Glutamatergic neuron (in vitro differentiated cells): ENCODE results near the gene AP5S1. TPM values are rescaled to one million over a fixed set of nuclear protein-coding genes. Genes with fewer than 3 reads are reported as not detected.

ENCODE experiments used
- DNase-seq: peaks from one replicate; pipeline ENCODE4 v3.0.0; 2022
- H3K27ac Mint-ChIP-seq: one replicate; pipeline ENCODE4 v1.8.0; 2020; ENCODE audit warnings: mild to moderate bottlenecking, mixed read lengths, inconsistent platforms; ENCODE audit not compliant: unreplicated experiment
- H3K27me3 Mint-ChIP-seq: one replicate; pipeline ENCODE4 v1.8.0; 2020; ENCODE audit warnings: mild to moderate bottlenecking, moderate library complexity, mixed read lengths, inconsistent platforms; ENCODE audit not compliant: unreplicated experiment
- H3K36me3 Mint-ChIP-seq: one replicate; pipeline ENCODE4 v1.8.0; 2020; ENCODE audit warnings: mild to moderate bottlenecking, mixed read lengths, inconsistent platforms; ENCODE audit not compliant: unreplicated experiment
- H3K4me1 Mint-ChIP-seq: one replicate; pipeline ENCODE4 v1.8.0; 2020; ENCODE audit warnings: mild to moderate bottlenecking, low read depth, mixed read lengths, inconsistent platforms; ENCODE audit not compliant: unreplicated experiment
- H3K4me3 Mint-ChIP-seq: one replicate; pipeline ENCODE4 v1.8.0; 2020; ENCODE audit warnings: mild to moderate bottlenecking, mixed read lengths, inconsistent platforms; ENCODE audit not compliant: unreplicated experiment
- H3K9me3 Mint-ChIP-seq: one replicate; pipeline ENCODE4 v1.8.0; 2020; ENCODE audit warnings: mild to moderate bottlenecking, moderate library complexity, mixed read lengths, inconsistent platforms; ENCODE audit not compliant: unreplicated experiment
- CTCF ChIP-seq: fragments of 200-600 bp; sonication (generic); IDR thresholded peaks from one replicate; pipeline ENCODE4 v1.5.0; 2021; ENCODE audit not compliant: partially characterized antibody, unreplicated experiment
- total RNA-seq: library from RNA; stranded (reverse); fragmentation: NEBNext Ultra II Directional; extraction: Animal tissue kit (Norgen Biotek cat#: 25700); gene quantifications from one replicate; pipeline ENCODE4 v1.2.1, GENCODE V29; 2021; ENCODE audit not compliant: unreplicated experiment

The AP5S1 gene
- total RNA-seq, 1 donor from 2014 or later, result 8.1 TPM

- Mint-ChIP-seq H3K27me3 (peaks cover 5% of the 10 kb centered on the region), H3K36me3 (no peaks in the 10 kb centered on the region), H3K9me3 (peaks cover 4% of the 10 kb centered on the region), H3K4me1 (peaks cover 18% of the 10 kb centered on the region), H3K4me3 (peak overlapping the region; percentile 89), H3K27ac (no peak overlapping the region)
- no peak for DNase-seq
- TF ChIP-seq CTCF, result no peak
These were observed 25.5 kb upstream of the AP5S1 start for GRCh38 chr20:3794701-3795420.

- peak; percentile 69 for TF ChIP-seq CTCF
- peak within 1 kb of the TSS; percentile 85 for H3K27ac Mint-ChIP-seq
- peaks cover 23% of the 10 kb centered on the region for H3K4me1 Mint-ChIP-seq
- H3K4me3 Mint-ChIP-seq, result peak within 1 kb of the TSS; percentile 89
- DNase-seq, result peak; percentile 94
- peaks cover 8% of the 10 kb centered on the region for H3K27me3 Mint-ChIP-seq
- H3K9me3 Mint-ChIP-seq, result peaks cover 4% of the 10 kb centered on the region
- no peaks in the 10 kb centered on the region for H3K36me3 Mint-ChIP-seq
These were observed 24.6 kb upstream of the AP5S1 start, which contains the start of gene CDC25B for GRCh38 chr20:3795511-3796468. Gene CDC25B, plus strand, starts transcription at chr20:3796310. Its CDS starts 222 bp downstream, at chr20:3796532.

GRCh38 chr20:3796477-3797225, 23.7 kb upstream of the AP5S1 start:
- Mint-ChIP-seq H3K4me1 (peaks cover 23% of the 10 kb centered on the region), H3K9me3 (peaks cover 4% of the 10 kb centered on the region), H3K36me3 (no peaks in the 10 kb centered on the region), H3K27me3 (peaks cover 10% of the 10 kb centered on the region), H3K27ac (peak overlapping the region; percentile 68), H3K4me3 (peak overlapping the region; percentile 86)
- no peak for DNase-seq
- no peak for TF ChIP-seq CTCF

GRCh38 chr20:3797226-3797545, 23.2 kb upstream of the AP5S1 start:
- H3K36me3 Mint-ChIP-seq, result no peaks in the 10 kb centered on the region
- no peak for DNase-seq
- H3K4me1 Mint-ChIP-seq, result peaks cover 23% of the 10 kb centered on the region
- H3K4me3 Mint-ChIP-seq, result peak overlapping the region; percentile 86
- peaks cover 4% of the 10 kb centered on the region for H3K9me3 Mint-ChIP-seq
- TF ChIP-seq CTCF, result no peak
- H3K27me3 Mint-ChIP-seq, result peaks cover 10% of the 10 kb centered on the region
- H3K27ac Mint-ChIP-seq, result peak overlapping the region; percentile 68
